Stomach (tissue), 19 donors: ENCODE results near the gene TNS3. TPM values are rescaled to one million over a fixed set of nuclear protein-coding genes. Genes with fewer than 3 reads are reported as not detected.

ENCODE experiments used
- DNase-seq, 2 donors: peaks; one replicate each; pipeline versions ENCODE4 v3.0.0 to v3.0.0-alpha.2; 2013 to 2019
- H3K27ac ChIP-seq, 5 donors: fragments of 200-600 bp in 4 of 5; sonication (generic) in 4 of 5; one replicate each; pipeline ENCODE4 v1.5.1; 2013 to 2019; ENCODE audit warnings: mild to moderate bottlenecking in 1 of 5, moderate library complexity in 1 of 5
- H3K27me3 ChIP-seq, 3 donors: fragments of 200-600 bp; sonication (generic); one replicate each; pipeline ENCODE4 v1.5.1; 2017 to 2019; ENCODE audit warnings: mixed run types in 1 of 3
- H3K36me3 ChIP-seq, 4 donors: fragments of 200-600 bp; sonication (generic); 1 replicate in 3 of 4; 2 replicates in 1 of 4; pipeline ENCODE4 v1.5.1; 2016 to 2019
- H3K4me1 ChIP-seq, 4 donors: fragments of 200-600 bp; sonication (generic); one replicate each; pipeline ENCODE4 v1.5.1; 2016 to 2019
- H3K4me3 ChIP-seq, 4 donors: fragments of 200-600 bp; sonication (generic) in 3 of 4; one replicate each; pipeline ENCODE4 v1.5.1; 2016 to 2019; ENCODE audit warnings: mild to moderate bottlenecking in 1 of 4
- H3K9me3 ChIP-seq, 4 donors: fragments of 200-600 bp; sonication (generic); one replicate each; pipeline ENCODE4 v1.5.1; 2016 to 2019
- EP300 ChIP-seq: sonication (generic); formaldehyde crosslinking; IDR thresholded peaks from one replicate; pipeline ENCODE4 v1.6.1; 2017; ENCODE audit warnings: antibody characterized with exemption
- POLR2A ChIP-seq, 4 donors: fragments of 450-650 bp; IDR thresholded peaks; one replicate each; pipeline ENCODE4 v1.6.1; 2016; ENCODE audit warnings: antibody characterized with exemption in 4 of 4, control low read depth in 2 of 4, mild to moderate bottlenecking in 1 of 4, moderate library complexity in 1 of 4
- POLR2AphosphoS5 ChIP-seq, 3 donors: sonication (generic); formaldehyde crosslinking; IDR thresholded peaks; one replicate each; pipeline ENCODE4 v1.6.1; 2016; ENCODE audit warnings: antibody characterized with exemption in 3 of 3
- WGBS, 5 donors: extraction: QIAGEN DNeasy Blood & Tissue Kit in 3 of 5; methylation state at CpG; one replicate each; pipeline versions ENCODE4 v1.1.5 to v1.1.7; 2013 to 2018; 5-methylcytosine and 5-hydroxymethylcytosine counted together
- intact Hi-C: fragments of 100-400 bp; cut with DNase I; formaldehyde crosslinking; loops from one replicate; pipeline ENCODE4 v1.15.1; 2023; ENCODE audit warnings: low total_unique reads
- long read RNA-seq, 10 donors: transcript quantifications; one replicate each; lab custom pipeline, GENCODE V29; 2026
- polyA plus RNA-seq, 3 donors: library from polyadenylated mRNA; stranded (reverse); fragments of 200-250 nt; gene quantifications; one replicate each; pipeline ENCODE4 v1.2.3, GENCODE V29; 2013
- total RNA-seq, 5 donors: library from RNA; depleted of rRNA; stranded (reverse); fragments of >200 nt; gene quantifications; one replicate each; pipeline versions ENCODE4 v1.1.0 to v1.2.3, GENCODE V29; 2014 to 2016
- TF ChIP-seq, protein P1 (sequence below), 7 experiments: fragments of 450-650 bp in 4 of 7; fragments of 200-600 bp in 3 of 7; sonication (generic) in 3 of 7; IDR thresholded peaks; one replicate each; pipeline ENCODE4 v1.5.1; 2016 to 2019; ENCODE audit warnings: antibody characterized with exemption in 7 of 7, control low read depth in 2 of 7, mild to moderate bottlenecking in 1 of 7
- donor health status: healthy with polysubstance abuse.
- donor health status: Bipolar disorder and iron deficiency.
- donor health status: healthy.

TNS3 gene
- 100 to 1,000 TPM in 1 of 5 donors, 10 to 100 TPM in 4; 30.1 to 105 (median 86.9) TPM for total RNA-seq
- polyA plus RNA-seq = 10 to 100 TPM in 2 of 3 donors, 1 to 10 TPM in 1; 10.0 to 40.6 (median 25.8) TPM
- long read RNA-seq, donor 1, partial matches to known transcripts = 16 of 16 reads
- long read RNA-seq, donor 1, other reads (novel, unspliced or antisense) = 0 of 16 reads
- long read RNA-seq, donor 2, partial matches to known transcripts = 27 of 27 reads
- long read RNA-seq, donor 2, other reads (novel, unspliced or antisense) = 0 of 27 reads
- long read RNA-seq, donor 3, full-length matches to known transcripts = 1 of 1 reads
- long read RNA-seq, donor 3, partial matches to known transcripts = 0 of 1 reads
- long read RNA-seq, donor 3, other reads (novel, unspliced or antisense) = 0 of 1 reads
- long read RNA-seq, donor 4 = 0 reads
- long read RNA-seq, donor 5 = 0 reads
- long read RNA-seq, donor 6, partial matches to known transcripts = 35 of 35 reads
- long read RNA-seq, donor 6, other reads (novel, unspliced or antisense) = 0 of 35 reads
- long read RNA-seq, donor 7, partial matches to known transcripts = 5 of 5 reads
- long read RNA-seq, donor 7, other reads (novel, unspliced or antisense) = 0 of 5 reads
- long read RNA-seq, donor 8, partial matches to known transcripts = 5 of 5 reads
- long read RNA-seq, donor 8, other reads (novel, unspliced or antisense) = 0 of 5 reads
- long read RNA-seq, donor 9 = 0 reads
- long read RNA-seq, donor 10 = 0 reads

GRCh38 chr7:47581804-47582763, at the start of gene TNS3:
TNS3 (minus strand) TSS chr7:47582111; CDS start chr7:47439636, 142,475 bp downstream.
- WGBS, 5 donors = 9 to 19% (median 11%) methylated on average over 36 to 85 of the region's 85 CpGs
- intact Hi-C loops = no loop called here
- Histone ChIP-seq H3K36me3 (no peaks in the 10 kb centered on the region), H3K9me3 (no peaks in the 10 kb centered on the region), H3K27ac (peak within 1 kb of the TSS; percentile 79 to 95 (median 91)), H3K4me1 (peaks cover 48 to 71% (median 53%) of the 10 kb centered on the region in 4 donors), H3K4me3 (peak within 1 kb of the TSS; percentile 77 to 85 (median 82)), H3K27me3 (peaks cover 0 to 16% (median 6%) of the 10 kb centered on the region in 3 donors)
- TF ChIP-seq POLR2A (IDR thresholded peaks at IDR 0.05) (no peak), POLR2AphosphoS5 (IDR thresholded peaks at IDR 0.05) (peak in 2 of 3 donors; percentile 17 to 59), EP300 (no peak)
- TF ChIP-seq, protein P1, sequence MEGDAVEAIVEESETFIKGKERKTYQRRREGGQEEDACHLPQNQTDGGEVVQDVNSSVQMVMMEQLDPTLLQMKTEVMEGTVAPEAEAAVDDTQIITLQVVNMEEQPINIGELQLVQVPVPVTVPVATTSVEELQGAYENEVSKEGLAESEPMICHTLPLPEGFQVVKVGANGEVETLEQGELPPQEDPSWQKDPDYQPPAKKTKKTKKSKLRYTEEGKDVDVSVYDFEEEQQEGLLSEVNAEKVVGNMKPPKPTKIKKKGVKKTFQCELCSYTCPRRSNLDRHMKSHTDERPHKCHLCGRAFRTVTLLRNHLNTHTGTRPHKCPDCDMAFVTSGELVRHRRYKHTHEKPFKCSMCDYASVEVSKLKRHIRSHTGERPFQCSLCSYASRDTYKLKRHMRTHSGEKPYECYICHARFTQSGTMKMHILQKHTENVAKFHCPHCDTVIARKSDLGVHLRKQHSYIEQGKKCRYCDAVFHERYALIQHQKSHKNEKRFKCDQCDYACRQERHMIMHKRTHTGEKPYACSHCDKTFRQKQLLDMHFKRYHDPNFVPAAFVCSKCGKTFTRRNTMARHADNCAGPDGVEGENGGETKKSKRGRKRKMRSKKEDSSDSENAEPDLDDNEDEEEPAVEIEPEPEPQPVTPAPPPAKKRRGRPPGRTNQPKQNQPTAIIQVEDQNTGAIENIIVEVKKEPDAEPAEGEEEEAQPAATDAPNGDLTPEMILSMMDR (IDR thresholded peaks at IDR 0.05) = peak in 2 of 7 experiments; percentile 28 to 53
- DNase-seq = peak; percentile 68 to 86

DNA sequence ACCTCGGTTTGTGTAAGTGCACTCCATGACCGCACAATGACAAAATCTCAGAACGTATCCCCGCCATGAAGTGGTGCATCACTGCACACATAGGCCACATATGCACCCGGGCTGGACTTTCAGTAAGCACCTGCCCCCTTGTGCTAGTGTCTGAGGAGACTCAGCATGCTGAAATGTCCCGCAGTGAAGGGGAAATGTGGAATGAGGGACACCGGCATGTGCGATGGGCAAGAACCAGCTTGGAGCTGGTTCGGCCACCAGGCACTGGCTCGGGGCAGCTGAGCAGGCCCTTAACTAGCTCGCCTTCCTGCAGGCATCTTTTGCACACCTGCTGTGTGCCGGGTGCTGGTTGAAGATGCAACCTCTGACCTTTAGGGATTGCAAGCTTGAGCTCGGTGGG, 49.8 kb upstream of the TNS3 start:
- intact Hi-C loops = no loop called here
- Histone ChIP-seq H3K4me3 (no peak overlapping the region), H3K27ac (no peak overlapping the region), H3K36me3 (no peaks in the 10 kb centered on the region), H3K4me1 (peaks cover 17 to 26% (median 22%) of the 10 kb centered on the region in 4 donors), H3K9me3 (no peaks in the 10 kb centered on the region), H3K27me3 (no peaks in the 10 kb centered on the region)
- no peak for DNase-seq
- no peak for TF ChIP-seq POLR2AphosphoS5 (IDR thresholded peaks at IDR 0.05)
- WGBS, 5 donors = 89 to 92% (median 90%) methylated on average over 12 to 13 of the region's 13 CpGs

DNA sequence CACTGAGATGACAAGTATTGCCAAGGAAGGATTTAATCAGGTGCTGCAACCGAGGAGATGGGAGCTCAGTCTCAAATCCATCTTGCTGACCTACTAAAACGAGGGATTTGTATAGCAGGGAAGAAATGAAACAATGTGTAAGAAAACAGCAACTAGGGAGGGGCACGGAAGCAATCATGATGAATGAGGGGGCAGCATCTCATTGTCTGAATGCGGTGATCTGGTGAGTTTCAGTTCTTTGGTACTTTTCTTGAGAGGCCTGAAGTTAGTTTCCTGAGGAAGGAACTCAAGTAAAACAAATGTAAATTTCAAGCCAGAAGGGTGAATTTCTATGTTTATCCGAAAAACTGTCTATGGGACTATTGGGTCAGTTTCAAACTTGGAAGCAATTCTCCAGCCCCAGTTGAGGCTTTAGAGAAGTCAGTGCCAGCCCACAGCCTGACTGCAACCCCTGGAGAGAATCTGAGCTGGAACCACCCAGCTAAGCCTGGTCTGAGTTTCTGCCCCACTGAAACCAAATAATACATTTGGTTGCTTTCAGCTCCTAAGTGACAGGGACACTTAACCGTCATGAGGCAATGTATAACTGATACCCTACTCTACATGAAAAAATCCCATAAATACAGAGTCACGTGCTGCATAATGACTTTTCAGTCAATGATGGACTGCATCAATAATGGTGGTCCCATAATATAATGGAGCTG, 45.8 kb upstream of the TNS3 start:
- H3K4me1 ChIP-seq = peaks cover 10 to 15% (median 12%) of the 10 kb centered on the region in 4 donors
- H3K27me3 ChIP-seq = no peaks in the 10 kb centered on the region
- H3K36me3 ChIP-seq = no peaks in the 10 kb centered on the region
- no peak overlapping the region for H3K4me3 ChIP-seq
- intact Hi-C loops = no loop called here
- WGBS, 5 donors = 62 to 79% (median 75%) methylated on average over 7 of the region's 7 CpGs
- no peak for DNase-seq
- H3K9me3 ChIP-seq = no peaks in the 10 kb centered on the region
- no peak overlapping the region for H3K27ac ChIP-seq
- no peak for TF ChIP-seq EP300
- TF ChIP-seq POLR2AphosphoS5 (IDR thresholded peaks at IDR 0.05) = no peak
- TF ChIP-seq, protein P1 (IDR thresholded peaks at IDR 0.05) = no peak
- TF ChIP-seq POLR2A (IDR thresholded peaks at IDR 0.05) = no peak

GRCh38 chr7:47625861-47626715, 44.2 kb upstream of the TNS3 start:
- H3K27ac ChIP-seq = no peak overlapping the region
- intact Hi-C loops = no loop called here

More at GRCh38 chr7:47625861-47626715, 44.2 kb upstream of the TNS3 start:
- Histone ChIP-seq H3K27me3 (no peaks in the 10 kb centered on the region), H3K4me1 (peaks cover 21 to 30% (median 26%) of the 10 kb centered on the region in 4 donors), H3K4me3 (no peak overlapping the region), H3K36me3 (no peaks in the 10 kb centered on the region), H3K9me3 (no peaks in the 10 kb centered on the region)
- WGBS, 5 donors = 90 to 95% (median 92%) methylated on average over 10 of the region's 10 CpGs
- DNase-seq = no peak
- TF ChIP-seq EP300 (no peak), POLR2A (IDR thresholded peaks at IDR 0.05) (no peak), POLR2AphosphoS5 (IDR thresholded peaks at IDR 0.05) (no peak)
- TF ChIP-seq, protein P1 (IDR thresholded peaks at IDR 0.05) = no peak
